Measurements from ENCODE around the gene CD8B2.
"Not testable (repeated sequence)": the region's sequence is repeated elsewhere in the genome, so short reads cannot be mapped to it uniquely, and the experiment has no call there.

CD8B2 gene

GRCh38 chr2:106486551-106487385 lies at the start of gene CD8B2:
TSS of gene CD8B2 (plus strand) at chr2:106487364. CDS start at chr2:106487427, 63 bp downstream.
- DNase-seq (ENCODE audit: low read depth in 3 of 3), result not testable (repeated sequence)

- not testable (repeated sequence) for DNase-seq (ENCODE audit: low read depth in 3 of 3)
Measured at GRCh38 chr2:106461882-106462281, 25.3 kb upstream of the CD8B2 start.

GRCh38 chr2:106467516-106467915 lies 19.6 kb upstream of the CD8B2 start:
- DNase-seq (ENCODE audit: low read depth in 3 of 3), result not testable (repeated sequence)

GRCh38 chr2:106468107-106468506 lies 19.1 kb upstream of the CD8B2 start, which contains the start of gene RGPD3:
TSS of gene RGPD3 (minus strand) at chr2:106468413. CDS start at chr2:106468288, 125 bp downstream.
- DNase-seq (ENCODE audit: low read depth in 3 of 3), result not testable (repeated sequence)

GRCh38 chr2:106470658-106471057 lies 16.5 kb upstream of the CD8B2 start:
- peak in 1 of 3 experiments; percentile 11 for DNase-seq (ENCODE audit: low read depth in 3 of 3)

GRCh38 chr2:106477647-106478046 lies 9.5 kb upstream of the CD8B2 start:
- not testable (repeated sequence) for DNase-seq (ENCODE audit: low read depth in 3 of 3)

GRCh38 chr2:106479563-106479962 lies 7.6 kb upstream of the CD8B2 start:
- DNase-seq (ENCODE audit: low read depth in 3 of 3), result not testable (repeated sequence)

GRCh38 chr2:106487386-106488191 lies 425 bp downstream of the CD8B2 start:
- DNase-seq (ENCODE audit: low read depth in 3 of 3), result not testable (repeated sequence)

GRCh38 chr2:106489701-106490100 lies 2.5 kb downstream of the CD8B2 start:
- not testable (repeated sequence) for DNase-seq (ENCODE audit: low read depth in 3 of 3)

GRCh38 chr2:106492399-106492798 lies 5.2 kb downstream of the CD8B2 start:
- DNase-seq (ENCODE audit: low read depth in 3 of 3), result not testable (repeated sequence)

GRCh38 chr2:106492913-106493312 lies 5.7 kb downstream of the CD8B2 start:
- DNase-seq (ENCODE audit: low read depth in 3 of 3), result not testable (repeated sequence)

GRCh38 chr2:106498549-106498948 lies 11.4 kb downstream of the CD8B2 start:
- DNase-seq (ENCODE audit: low read depth in 3 of 3), result not testable (repeated sequence)

- DNase-seq (ENCODE audit: low read depth in 3 of 3), result not testable (repeated sequence)
Measured at GRCh38 chr2:106500350-106500749, 13.2 kb downstream of the CD8B2 start.

- not testable (repeated sequence) for DNase-seq (ENCODE audit: low read depth in 3 of 3)
Measured at GRCh38 chr2:106502351-106502750, 15.2 kb downstream of the CD8B2 start.

- not testable (repeated sequence) for DNase-seq (ENCODE audit: low read depth in 3 of 3)
Measured at GRCh38 chr2:106504192-106504591, 17.0 kb downstream of the CD8B2 start.

GRCh38 chr2:106504787-106505186 lies 17.6 kb downstream of the CD8B2 start:
- DNase-seq (ENCODE audit: low read depth in 3 of 3), result not testable (repeated sequence)

- DNase-seq (ENCODE audit: low read depth in 3 of 3), result not testable (repeated sequence)
Measured at GRCh38 chr2:106506002-106506687, 19.0 kb downstream of the CD8B2 start.

GRCh38 chr2:106508660-106509373 lies 21.7 kb downstream of the CD8B2 start:
- not testable (repeated sequence) for DNase-seq (ENCODE audit: low read depth in 3 of 3)

GRCh38 chr2:106509374-106509770 lies 22.2 kb downstream of the CD8B2 start:
- not testable (repeated sequence) for DNase-seq (ENCODE audit: low read depth in 3 of 3)

GRCh38 chr2:106510791-106511190 lies 23.6 kb downstream of the CD8B2 start:
- not testable (repeated sequence) for DNase-seq (ENCODE audit: low read depth in 3 of 3)

GRCh38 chr2:106511476-106511901 lies 24.3 kb downstream of the CD8B2 start:
- peak in 2 of 3 experiments; percentile 9 to 23 for DNase-seq (ENCODE audit: low read depth in 3 of 3)
